Measurements from ENCODE around the gene WRNIP1.

WRNIP1 gene

DNA sequence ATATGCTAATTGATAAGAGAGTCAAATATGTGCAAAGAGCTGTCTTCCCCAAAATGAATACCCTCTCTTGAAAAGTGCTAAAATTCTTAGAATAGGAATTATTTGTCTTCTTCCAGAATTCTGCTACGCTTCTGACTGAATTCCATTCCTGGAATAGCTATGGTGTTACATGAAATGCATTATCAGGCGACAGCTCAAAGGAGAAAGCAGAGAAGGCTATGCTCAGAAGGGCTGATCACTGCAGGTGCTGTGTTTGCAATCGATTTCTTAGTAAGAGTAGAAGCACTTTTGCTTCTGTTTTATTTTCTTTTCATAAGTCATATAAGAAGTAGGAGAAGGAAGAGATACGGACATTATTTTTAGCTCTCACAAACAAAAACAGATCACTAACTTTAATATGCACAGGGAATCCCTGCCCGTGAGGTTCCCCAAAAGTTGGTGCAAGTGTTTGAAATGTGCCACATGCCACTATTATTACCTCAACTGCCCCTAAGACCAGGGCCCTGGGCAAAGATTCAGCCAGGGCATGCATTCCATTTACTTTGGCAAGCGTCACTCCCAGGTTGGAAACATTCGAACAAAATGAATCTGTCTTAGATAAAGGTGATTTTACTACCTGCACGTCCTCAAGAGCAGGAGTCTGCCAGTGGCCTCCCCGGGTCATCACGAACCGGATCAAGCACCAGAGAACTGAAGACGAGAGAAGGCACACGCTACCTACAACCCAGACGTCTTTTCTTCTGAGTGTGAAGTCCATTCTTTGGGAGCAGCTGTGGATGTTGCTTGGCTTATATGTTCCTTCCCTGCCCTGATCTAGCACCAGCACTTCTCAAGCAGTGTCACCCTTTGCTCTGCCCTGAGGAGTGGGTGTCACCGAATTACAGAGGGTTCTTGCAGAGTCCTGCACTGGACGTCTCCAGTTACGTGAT, 21.6 kb upstream of the WRNIP1 start:
- DNase-seq, result no peak

DNA sequence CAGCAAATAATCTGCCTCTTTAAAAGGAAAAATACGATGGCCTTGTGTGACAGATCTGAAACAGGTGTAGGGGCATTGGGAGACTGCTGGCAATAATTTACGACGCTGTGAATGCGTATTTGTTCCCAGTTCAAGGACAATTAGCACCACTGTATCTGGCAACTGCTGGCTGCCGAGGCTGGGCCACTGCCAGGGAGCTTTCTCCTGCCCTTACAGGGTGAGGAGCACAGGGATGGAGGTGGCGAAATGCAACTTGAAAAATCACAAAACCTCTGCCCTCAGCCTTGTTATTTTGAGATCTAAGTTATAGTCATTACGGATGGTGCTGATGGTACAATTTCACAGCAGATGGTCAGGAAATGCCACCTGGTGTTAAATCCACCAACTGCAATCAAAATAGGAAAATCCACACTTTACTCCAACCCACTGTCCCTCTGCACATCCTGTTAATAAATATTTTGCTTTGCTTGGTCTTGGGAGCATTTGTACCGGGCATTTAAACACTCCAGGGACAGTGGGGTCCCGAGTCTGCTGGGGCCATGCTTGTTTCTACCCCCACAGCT, 20.9 kb upstream of the WRNIP1 start:
- DNase-seq, result no peak

DNA sequence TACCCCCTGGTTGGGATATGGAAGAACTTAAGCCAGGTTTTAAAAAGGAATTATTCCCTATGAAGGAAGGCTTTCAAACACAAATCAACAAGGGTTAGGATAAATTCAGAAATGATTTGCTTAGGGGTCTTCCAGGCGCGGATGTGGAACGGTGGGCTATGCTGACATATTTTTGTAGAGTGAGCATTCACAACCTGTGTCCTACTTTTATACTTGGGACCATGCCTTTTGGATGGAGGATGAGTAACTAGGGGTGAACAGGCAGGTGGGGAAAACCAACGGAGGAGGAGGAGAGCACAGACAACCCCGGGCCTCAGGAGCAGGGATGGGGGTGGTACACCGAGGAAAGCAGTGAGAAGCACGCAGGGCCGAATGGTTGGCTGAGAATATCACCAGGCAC, 20.4 kb upstream of the WRNIP1 start:
- DNase-seq, result no peak

DNA sequence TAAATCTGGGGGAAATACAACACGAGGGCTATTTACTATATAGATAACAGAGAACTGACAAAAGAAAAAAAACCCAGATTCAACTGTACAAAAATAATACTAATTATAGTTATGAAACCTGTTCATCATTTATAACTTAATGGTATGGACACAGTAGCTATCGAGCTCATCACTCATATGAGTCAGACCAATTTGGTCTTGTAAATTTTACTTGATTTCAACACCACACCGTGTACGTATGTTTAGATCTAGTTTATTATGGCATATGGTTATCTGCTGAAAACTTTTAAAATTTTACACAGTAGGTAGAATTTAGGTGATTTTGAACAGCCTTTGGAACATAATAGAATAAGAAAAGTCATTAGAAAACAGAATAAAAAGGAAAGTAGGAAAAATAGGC, 19.9 kb upstream of the WRNIP1 start:
- no peak for DNase-seq

DNA sequence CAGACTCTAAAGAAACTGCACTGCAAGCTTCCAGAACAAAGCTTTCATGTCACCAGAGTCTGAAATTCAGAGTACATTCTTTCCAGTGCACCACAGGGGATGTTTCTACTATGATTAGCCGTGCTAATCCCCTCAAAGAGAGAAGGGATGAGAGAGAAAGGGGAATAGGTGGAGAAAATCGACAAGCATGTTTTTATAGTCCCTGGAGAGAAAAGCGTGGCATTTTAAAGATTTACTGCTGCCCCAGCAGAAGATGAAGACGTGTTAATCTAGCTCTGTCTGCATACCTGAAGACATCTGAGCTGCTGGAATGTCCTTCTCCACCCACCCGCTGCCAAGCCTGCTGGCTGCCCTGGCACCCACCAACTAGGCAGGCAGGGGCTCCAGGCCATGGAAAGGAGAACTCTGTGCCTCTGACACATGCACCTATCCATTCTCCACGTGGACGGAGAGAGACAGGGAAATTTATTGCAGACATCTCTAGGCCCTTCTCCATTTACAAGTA, 18.6 kb upstream of the WRNIP1 start:
- no peak for DNase-seq

- no peak for DNase-seq
Measured at GRCh38 chr6:2748183-2748582, 17.0 kb upstream of the WRNIP1 start.

DNA sequence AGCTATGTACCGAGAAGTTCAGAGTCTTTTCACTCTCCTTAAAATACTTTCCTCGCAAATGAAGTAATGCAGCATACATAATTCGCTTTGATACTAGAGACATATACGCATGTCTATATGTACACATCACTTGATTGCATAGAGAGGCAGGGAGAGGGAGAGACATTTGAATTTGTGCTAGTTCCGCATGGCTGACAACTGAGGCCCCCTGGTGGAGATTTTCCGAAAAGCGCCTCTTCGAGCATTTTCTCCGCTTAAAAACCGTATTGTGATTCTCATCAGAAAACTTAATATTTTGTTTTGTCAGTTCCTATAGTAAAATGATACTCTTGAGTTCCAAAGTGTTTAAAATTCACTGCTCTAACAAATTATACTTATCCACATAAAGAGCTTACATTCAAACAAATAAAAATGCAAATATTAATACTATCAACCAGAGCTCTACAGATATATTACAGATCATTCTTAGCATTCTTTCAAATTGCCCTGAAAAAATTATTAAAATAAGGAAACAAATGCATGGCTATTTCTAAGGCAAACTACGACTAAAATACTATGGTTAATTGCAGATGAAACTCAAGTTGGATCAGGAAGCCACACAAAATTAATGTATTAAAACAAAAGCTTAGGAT, 15.1 kb upstream of the WRNIP1 start:
- peak; percentile 91 for DNase-seq

GRCh38 chr6:2750832-2751231, 14.4 kb upstream of the WRNIP1 start, which contains the start of gene MYLK4:
TSS of gene MYLK4 (minus strand) at chr6:2750922. CDS start at chr6:2749294, 1,628 bp downstream.
- DNase-seq, result no peak

DNA sequence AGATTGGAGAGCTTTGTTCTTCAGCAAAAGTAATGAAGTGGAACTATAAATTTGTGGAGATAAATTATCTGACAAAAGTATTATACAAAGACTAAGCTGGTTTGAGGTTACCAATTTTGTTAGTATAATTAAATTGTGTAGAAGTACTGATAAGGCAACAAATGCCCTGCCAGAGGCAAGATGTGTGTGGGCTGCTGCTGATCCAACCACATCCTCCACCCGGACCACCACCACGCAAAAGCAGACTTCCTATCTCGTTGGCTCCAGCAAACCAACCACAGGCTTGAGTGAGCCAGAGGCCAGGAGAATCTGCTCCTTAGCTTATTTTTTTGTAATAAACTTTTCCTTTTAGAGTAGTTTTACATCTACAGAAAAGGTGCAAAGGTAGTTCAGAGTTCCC, 13.3 kb upstream of the WRNIP1 start:
- DNase-seq, result peak; percentile 93

GRCh38 chr6:2752477-2753109, 12.6 kb upstream of the WRNIP1 start:
- DNase-seq, result peak; percentile 73

- no peak for DNase-seq
Measured at GRCh38 chr6:2753110-2753489, 12.1 kb upstream of the WRNIP1 start.

DNA sequence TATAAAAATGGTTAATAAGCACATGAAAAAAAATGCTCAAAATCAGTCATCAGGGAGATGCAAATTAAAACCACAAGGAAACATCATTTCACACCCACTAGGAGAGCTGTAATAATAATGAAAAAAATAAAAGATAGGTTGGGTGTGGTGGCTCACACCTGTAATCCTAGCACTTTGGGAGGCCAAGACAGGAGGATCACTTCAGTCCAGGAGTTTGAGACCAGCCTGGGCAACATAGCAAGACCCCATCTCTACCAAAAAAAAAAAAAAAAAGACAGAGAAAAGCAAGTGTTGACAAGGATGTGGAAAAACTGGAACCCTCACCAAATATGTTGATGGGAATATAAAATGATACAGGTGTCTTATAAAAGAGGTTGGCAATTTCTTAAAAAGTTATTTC, 11.4 kb upstream of the WRNIP1 start:
- no peak for DNase-seq

DNA sequence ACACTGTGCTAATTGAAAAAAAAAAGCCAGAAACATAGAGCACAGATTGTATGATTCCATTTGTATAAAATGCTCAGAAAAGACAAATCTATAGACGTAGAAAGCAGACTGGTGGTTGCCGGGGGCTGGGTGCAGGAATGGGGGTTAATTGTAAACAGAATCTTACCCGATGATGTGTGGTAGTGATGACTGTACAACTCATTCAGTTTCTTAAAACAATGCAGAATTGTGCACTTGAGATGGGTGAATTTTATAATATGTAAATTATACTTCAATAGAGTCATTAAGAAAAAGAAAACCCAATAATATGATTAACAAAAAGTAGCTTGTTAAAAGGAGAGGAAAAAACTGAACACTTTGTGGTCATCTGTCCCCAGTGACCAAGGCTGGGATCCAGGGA, 10.8 kb upstream of the WRNIP1 start:
- no peak for DNase-seq

DNA sequence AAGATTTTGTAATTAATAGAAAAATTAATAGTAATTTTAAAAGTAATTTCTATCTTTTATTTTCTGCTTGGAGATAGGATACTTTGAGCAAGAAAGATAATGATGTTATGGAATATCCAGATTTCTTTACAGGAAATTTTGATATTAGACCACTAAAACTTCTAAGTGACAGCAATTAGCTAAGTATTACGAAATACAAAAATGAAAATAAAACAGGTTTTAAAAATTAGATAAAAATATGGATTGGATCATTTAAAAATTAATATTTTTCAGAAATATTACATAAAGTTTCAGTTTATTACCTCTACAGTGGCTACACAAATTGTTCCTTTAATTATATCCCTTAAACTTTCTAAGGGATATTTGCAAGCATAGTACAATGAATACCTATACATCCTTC, 10.3 kb upstream of the WRNIP1 start:
- DNase-seq, result no peak

GRCh38 chr6:2755456-2755855, 9.7 kb upstream of the WRNIP1 start:
- DNase-seq, result no peak

GRCh38 chr6:2756241-2756640, 9.0 kb upstream of the WRNIP1 start:
- DNase-seq, result no peak

DNA sequence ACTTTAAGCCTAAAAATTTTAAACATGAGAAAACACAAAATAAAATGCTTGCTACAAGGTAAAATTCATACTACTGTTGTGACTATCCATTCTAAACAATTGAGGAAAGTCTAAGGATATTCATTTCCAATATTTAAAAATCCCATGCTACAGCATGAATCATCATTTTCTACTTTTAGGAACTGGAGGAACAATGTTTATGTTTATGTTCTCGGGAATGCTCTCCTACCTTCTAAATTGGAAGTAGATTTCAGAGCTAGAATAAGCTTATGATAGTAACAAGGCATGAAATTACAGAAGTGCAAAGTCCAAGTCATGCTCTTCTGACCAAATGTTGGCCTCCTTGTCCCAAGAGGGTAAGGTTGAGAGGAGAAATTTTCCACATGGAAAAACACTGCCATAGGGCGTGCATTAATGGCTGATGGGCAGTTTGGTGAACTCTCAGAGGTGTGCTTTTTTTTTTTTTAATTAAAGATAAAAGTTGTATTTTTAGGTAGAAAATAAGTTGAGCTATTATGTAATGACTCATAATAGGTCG, 8.4 kb upstream of the WRNIP1 start:
- DNase-seq, result no peak

DNA sequence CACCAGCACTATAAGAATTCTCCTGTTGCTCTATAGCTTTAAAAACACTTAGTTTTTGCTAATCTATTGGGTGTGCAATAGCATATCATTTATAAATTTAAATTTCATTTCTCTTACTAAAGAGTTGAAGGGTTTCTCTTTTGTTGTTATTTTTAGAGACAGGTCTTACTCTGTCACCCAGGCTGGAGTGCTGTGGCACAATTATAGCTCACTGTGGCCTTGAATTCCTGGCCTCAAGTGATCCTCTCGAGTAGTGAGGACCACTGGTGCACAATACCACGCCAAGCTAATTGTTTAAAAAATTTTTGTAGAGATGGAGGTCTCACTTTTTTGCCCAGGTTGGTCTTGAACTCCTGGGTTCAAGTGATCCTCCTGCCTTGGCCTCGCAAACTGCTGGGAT, 6.2 kb upstream of the WRNIP1 start:
- DNase-seq, result no peak

- DNase-seq, result peak; percentile 81
Measured at GRCh38 chr6:2760882-2761842, 4.0 kb upstream of the WRNIP1 start.

DNA sequence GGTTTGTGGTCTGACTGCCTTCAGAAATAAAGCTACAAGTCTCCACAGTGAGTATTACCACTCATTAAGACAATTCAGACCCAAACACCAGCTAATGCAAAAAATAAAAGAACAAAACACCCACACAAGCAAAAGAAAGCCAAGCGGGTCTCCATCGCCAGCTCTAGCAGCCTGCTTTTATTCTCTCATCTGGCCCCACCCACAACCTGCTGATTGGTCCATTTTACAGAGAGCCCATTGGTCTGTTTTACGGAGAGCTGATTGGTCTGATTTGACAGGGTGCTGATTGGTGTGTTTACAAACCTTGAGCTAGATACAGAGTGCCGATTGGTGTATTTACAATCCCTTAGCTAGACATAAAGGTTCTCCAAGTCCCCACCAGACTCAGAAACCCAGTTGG, 2.3 kb upstream of the WRNIP1 start:
- DNase-seq, result peak; percentile 20

DNA sequence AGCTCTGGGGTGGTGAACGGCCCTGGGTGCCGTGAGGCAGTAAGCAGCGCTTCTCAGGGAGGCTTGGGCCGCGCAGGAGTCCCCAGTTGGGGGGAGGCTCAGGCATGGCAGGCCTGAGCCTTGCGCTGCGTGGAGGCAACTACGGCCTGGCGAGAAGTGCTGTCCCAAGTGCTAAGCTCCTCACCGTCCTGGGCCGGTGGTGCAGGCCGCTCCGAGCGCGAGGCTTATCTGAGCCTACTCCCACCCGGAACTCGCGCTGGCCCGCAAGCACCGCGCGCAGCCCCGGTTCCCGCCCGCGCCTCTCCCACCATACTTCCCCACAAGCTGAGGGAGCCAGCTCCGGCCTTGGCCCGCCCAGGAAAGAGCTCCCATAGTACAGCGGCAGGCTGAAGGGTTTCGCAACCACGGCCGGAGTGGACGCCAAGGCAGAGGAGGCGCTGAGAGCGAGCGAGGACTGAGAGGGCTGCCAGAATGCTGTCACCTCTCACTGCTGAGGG, 1.8 kb upstream of the WRNIP1 start:
- no peak for DNase-seq
